Kidney (tissue), 14 donors: ENCODE measurements around the gene SLU7. TPM values are rescaled to one million over a fixed set of nuclear protein-coding genes. Genes with fewer than 3 reads are reported as not detected.

Source experiments
- DNase-seq, 5 donors: peaks; one replicate each; pipeline ENCODE4 v3.0.0-alpha.2; 2013 to 2020
- FAIRE-seq: peaks from 2 replicates; lab custom pipeline; 2012; peaks lifted over from hg19 to GRCh38; lab: Jason Lieb, UNC
- H3K27ac ChIP-seq, 2 donors: one replicate each; pipeline ENCODE4 v1.7.0; 2013; ENCODE audit warnings: low read depth in 2 of 2, low read length in 2 of 2, inconsistent platforms in 1 of 2
- H3K27me3 ChIP-seq: one replicate; pipeline ENCODE4 v1.7.1; 2013; ENCODE audit warnings: low read length, inconsistent platforms; ENCODE audit not compliant: control insufficient read depth, insufficient read depth
- H3K36me3 ChIP-seq, 3 donors: one replicate each; pipeline versions ENCODE4 v1.7.0 to v1.7.1; 2013; ENCODE audit warnings: low read length in 3 of 3, control low read depth in 1 of 3, inconsistent platforms in 1 of 3; ENCODE audit not compliant: insufficient read depth in 3 of 3, control insufficient read depth in 2 of 3
- H3K4me1 ChIP-seq, 3 donors: one replicate each; pipeline versions ENCODE4 v1.7.0 to v1.7.1; 2013; ENCODE audit warnings: low read length in 3 of 3, inconsistent platforms in 1 of 3, low read depth in 1 of 3; ENCODE audit not compliant: control insufficient read depth in 2 of 3, insufficient read depth in 2 of 3
- H3K4me3 ChIP-seq, 3 donors: one replicate each; pipeline versions ENCODE4 v1.7.0 to v1.8.1; 2013; ENCODE audit warnings: low read length in 3 of 3, control low read depth in 1 of 3, inconsistent platforms in 1 of 3
- H3K9ac ChIP-seq, 3 donors: one replicate each; pipeline versions ENCODE4 v1.7.0 to v1.7.1; 2013; ENCODE audit warnings: low read length in 3 of 3, control low read depth in 1 of 3, inconsistent platforms in 1 of 3
- H3K9me3 ChIP-seq, 3 donors: one replicate each; pipeline versions ENCODE4 v1.7.0 to v1.7.1; 2013; ENCODE audit warnings: low read length in 3 of 3, control low read depth in 1 of 3, inconsistent platforms in 1 of 3; ENCODE audit not compliant: control insufficient read depth in 2 of 3, insufficient read depth in 1 of 3
- CTCF ChIP-seq: IDR thresholded peaks from 3 replicates; pipeline ENCODE4 v1.5.1; 2012; ENCODE audit warnings: mild to moderate bottlenecking, moderate library complexity, borderline replicate concordance; ENCODE audit not compliant: insufficient read depth; ENCODE audit errors: extremely low read depth
- intact Hi-C: fragments of 100-400 bp; cut with DNase I; formaldehyde crosslinking; loops from one replicate; pipeline ENCODE4 v1.11.1; 2022
- polyA plus RNA-seq: library from polyadenylated mRNA; stranded (reverse); fragments of 350-450 nt; fragmentation: Illumina TruSeq; extraction: RNeasy Lipid Tissue Mini Kit (QIAGEN cat#74804); gene quantifications from one replicate; pipeline ENCODE4 v1.2.3, GENCODE V29; 2014; ENCODE audit warnings: low read depth, low replicate concordance; ENCODE audit not compliant: insufficient read depth
- total RNA-seq: library from RNA; stranded (reverse); fragmentation: NEBNext Ultra II Directional; extraction: Animal tissue kit (Norgen Biotek cat#: 25700); gene quantifications from one replicate; pipeline ENCODE4 v1.2.1, GENCODE V29; 2021
- donor health status: control.
- donor health status: control.
- donor health status: control.
- donor health status: control.
- donor health status: control.
- donor health status: DM: yes; HTN: yes; CAD: no.
- donor health status: Normal renal cell carcinoma (clear cell type).

SLU7 gene
- total and polyA plus RNA-seq, 2 donors from 2014 or later: 41.7 to 56.9 TPM

- FAIRE-seq (no peak), DNase-seq (no peak)
- Histone ChIP-seq H3K9me3 (no peaks in the 10 kb centered on the region), H3K4me3 (no peak overlapping the region), H3K27ac (no peak overlapping the region), H3K27me3 (no peaks in the 10 kb centered on the region), H3K4me1 (no peaks in the 10 kb centered on the region), H3K9ac (no peak overlapping the region), H3K36me3 (no peaks in the 10 kb centered on the region)
- intact Hi-C loops: no loop called here
- no peak for TF ChIP-seq CTCF
Measured at GRCh38 chr5:160458806-160459800, 40.2 kb upstream of the SLU7 start.

GRCh38 chr5:160457252-160457651, 38.4 kb upstream of the SLU7 start:
- no peaks in the 10 kb centered on the region for H3K27me3 ChIP-seq
- no peak for FAIRE-seq
- H3K9me3 ChIP-seq: no peaks in the 10 kb centered on the region
- no peak for TF ChIP-seq CTCF
- intact Hi-C loops: no loop called here
- no peak overlapping the region for H3K27ac ChIP-seq
- no peak overlapping the region for H3K9ac ChIP-seq
- no peak for DNase-seq
- no peaks in the 10 kb centered on the region for H3K4me1 ChIP-seq
- H3K36me3 ChIP-seq: no peaks in the 10 kb centered on the region
- no peak overlapping the region for H3K4me3 ChIP-seq

DNA sequence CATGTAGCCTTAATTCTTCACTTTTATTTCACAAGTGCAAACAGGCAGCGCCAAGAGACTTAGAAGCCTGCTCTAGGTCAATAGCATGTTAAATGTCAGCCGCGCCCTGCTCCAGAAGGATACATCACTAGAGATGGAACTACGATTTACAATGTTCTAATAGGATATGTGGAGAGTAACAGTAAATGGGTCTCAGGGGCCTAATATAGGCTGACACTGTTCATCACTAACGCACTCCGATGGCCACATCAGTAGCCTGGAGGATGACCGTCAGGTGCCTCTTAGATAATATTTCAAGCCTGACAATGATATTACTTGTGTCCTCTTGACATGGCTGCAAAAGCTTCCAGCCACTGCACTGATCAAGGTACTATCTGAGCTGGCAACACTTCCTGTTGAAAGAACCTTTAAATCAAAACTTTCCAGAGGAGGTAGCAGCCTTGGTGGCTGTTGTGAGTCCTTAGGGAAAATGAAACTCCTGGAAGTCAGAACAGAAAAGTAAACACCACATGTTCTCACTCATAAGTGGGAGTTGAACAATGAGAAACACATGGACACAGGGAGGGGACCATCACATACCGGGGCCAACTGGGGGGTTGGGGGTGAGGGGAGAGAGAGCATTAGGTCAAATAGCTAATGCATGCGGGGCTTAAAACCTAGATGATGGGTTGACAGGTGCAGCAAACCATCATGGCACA, 37.7 kb upstream of the SLU7 start:
- H3K36me3 ChIP-seq: no peaks in the 10 kb centered on the region
- intact Hi-C loops: no loop called here
- H3K9ac ChIP-seq: no peak overlapping the region
- H3K4me1 ChIP-seq: no peaks in the 10 kb centered on the region
- FAIRE-seq: no peak
- TF ChIP-seq CTCF: no peak
- H3K27me3 ChIP-seq: no peaks in the 10 kb centered on the region
- no peaks in the 10 kb centered on the region for H3K9me3 ChIP-seq
- H3K4me3 ChIP-seq: no peak overlapping the region
- no peak for DNase-seq
- H3K27ac ChIP-seq: no peak overlapping the region
